Measurements from ENCODE around the gene PTPA.

DNA sequence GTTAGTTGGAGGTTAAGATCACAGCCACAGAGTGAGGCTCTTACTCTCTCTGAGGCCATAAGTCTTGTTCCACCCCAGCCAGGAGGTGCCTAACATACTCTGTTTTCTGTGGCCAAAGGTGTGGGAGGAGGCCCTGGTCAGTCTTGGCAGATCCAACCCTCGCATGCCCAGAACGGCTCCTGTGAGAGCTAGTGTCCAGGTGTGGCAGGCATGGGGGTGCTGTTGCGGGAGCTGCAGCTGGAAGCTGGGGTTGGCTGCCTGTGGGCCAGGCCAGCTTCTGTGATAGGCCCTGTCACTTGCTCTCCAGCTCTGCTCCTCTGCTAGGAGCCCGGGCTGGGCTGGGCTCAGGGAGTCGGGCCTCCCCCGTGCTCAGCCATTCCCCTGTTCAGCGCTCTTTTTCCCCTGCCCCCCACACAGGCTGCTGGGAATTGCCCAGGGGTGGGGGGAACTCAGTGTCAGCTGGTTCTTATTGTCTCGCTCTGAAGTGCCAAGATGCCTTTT, 35.3 kb downstream of the PTPA start:
- TF ChIP-seq, protein P1, sequence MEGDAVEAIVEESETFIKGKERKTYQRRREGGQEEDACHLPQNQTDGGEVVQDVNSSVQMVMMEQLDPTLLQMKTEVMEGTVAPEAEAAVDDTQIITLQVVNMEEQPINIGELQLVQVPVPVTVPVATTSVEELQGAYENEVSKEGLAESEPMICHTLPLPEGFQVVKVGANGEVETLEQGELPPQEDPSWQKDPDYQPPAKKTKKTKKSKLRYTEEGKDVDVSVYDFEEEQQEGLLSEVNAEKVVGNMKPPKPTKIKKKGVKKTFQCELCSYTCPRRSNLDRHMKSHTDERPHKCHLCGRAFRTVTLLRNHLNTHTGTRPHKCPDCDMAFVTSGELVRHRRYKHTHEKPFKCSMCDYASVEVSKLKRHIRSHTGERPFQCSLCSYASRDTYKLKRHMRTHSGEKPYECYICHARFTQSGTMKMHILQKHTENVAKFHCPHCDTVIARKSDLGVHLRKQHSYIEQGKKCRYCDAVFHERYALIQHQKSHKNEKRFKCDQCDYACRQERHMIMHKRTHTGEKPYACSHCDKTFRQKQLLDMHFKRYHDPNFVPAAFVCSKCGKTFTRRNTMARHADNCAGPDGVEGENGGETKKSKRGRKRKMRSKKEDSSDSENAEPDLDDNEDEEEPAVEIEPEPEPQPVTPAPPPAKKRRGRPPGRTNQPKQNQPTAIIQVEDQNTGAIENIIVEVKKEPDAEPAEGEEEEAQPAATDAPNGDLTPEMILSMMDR (IDR thresholded peaks at IDR 0.05; ENCODE audit: insufficient read depth, low read length, poor library complexity, severe bottlenecking) = no peak
- TF ChIP-seq EZH2phosphoT487 (conservative IDR thresholded peaks at IDR 0.05; ENCODE audit: low read length) = no peak

All from SU-DHL-6 (cell line).